NCI-H2196 (cell line): ENCODE measurements around the gene LOXHD1.

Source experiments
- DNase-seq: peaks from one replicate; lab custom pipeline; 2025; ENCODE audit not compliant: unreplicated experiment; lab: John Stamatoyannopoulos, UW

LOXHD1 gene

DNA sequence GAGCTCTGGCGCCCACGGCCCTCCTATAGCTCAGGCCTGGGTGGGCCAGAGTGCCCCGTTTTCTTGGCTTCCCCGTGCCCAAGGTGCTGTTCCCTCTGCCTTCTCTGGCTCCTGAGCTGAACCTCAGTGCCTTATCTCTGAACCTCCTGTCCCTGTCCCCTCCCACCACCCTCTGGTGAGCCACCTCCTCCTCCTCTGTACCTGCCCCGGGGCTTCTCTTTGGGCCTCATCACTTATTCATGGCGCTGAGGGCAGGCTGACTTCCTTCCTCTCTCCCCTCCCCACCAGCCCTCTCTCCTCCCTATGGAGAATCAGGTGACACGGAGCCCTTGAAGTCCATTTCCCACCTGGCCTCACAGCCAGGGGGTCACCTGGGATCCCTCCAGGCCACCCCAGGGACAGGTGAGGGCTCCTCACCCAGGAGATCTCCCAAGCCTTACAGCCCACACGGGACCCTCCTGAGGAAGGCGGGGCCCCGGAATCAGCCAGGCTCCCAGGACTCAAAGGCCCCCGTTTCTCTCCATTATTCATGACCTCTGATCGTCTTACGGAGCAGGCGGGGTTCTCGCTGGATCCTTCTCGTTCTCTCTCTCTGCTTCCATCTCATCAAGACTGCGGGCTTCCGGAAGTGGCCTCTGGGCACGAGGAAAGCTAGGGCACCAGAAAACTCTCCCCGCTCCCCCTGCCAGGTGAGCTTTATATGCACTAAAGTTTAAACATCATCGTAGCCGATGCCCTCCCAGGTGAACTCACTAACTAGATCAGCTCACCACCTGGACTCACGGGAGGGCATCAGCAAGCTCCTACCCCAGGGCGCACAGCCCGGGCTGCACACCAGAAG is at the start of gene LOXHD1:
TSS of gene LOXHD1 (minus strand) at position 106 of the 841 bp plus-strand sequence. CDS start 187 bp downstream, outside the sequence.
- DNase-seq, result no peak

- no peak for DNase-seq
Measured at GRCh38 chr18:46705521-46705920, 48.5 kb upstream of the LOXHD1 start.

- no peak for DNase-seq
Measured at GRCh38 chr18:46704816-46705215, 47.8 kb upstream of the LOXHD1 start.

DNA sequence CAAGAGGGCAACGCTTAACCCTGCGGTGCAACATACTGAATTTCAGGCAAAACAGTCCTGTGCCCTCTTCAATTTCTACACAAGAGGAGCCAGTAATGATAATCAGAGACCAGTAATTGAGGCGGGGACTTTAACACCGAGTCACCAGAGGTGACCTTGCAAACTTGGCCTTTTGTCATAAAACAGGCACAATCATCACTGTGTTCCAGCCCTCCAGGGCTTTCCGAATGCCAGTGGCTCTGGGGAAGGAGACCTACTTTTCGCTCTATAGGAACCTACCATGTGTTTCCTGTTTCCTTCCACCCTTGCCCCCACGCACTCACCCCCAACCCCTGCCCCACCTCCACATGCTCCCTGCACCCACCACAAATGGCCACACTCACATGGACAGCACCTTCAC is 47.2 kb upstream of the LOXHD1 start:
- no peak for DNase-seq

DNA sequence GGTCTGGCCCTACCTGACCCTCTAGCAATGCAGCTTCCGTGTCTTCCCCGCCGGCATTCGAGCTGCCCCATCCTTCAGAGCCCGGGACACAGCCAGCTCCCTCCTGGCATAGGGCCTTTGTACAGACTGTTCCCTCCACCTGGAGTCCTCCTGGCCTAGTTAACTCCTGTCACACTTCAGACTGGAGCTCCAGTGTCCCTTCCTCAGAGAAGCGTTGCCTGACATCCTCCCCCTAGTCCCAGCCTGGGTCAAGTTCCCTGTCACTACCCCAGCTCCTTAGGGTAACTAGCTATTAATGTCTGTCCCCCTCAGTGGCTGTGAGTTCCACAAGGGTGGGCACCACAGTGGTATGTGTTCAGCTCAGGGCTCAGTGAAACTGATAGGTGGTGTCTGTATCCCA is 45.5 kb upstream of the LOXHD1 start:
- DNase-seq, result no peak

DNA sequence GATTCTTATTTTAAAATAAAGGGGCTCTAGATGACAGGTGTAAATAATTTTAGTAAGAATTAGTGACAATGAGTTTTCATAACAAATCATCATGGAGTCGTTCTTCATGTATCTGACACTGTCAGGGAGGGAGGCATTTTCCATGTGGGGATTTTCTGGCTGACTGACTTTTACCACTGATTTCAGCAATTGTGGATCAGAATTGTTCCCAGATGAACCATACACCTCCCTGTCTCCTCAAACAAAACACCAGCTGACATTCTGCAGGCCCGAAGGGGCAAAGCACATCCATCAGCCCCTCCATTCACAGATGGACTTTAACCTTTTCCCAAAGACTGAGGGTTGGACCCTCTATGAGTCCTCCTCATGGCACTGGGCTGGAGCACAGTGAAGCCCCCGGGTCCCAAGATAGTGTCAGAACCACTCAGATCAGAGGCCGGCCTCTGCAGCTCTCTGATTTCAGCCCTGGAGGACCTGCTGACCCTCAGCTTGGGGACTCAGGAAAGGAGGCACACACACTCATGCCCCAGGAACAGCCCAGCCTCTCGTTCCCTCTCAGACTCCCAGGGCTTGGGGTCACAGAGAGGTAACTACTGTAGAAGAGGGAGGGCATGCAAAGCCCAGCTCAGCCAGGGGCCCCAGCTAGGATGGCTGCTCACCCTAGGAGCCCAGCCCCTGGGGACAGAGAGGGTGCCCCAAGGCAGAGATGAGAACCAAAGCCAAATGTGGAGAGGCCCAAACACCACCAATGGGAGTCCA is 43.2 kb upstream of the LOXHD1 start:
- no peak for DNase-seq

DNA sequence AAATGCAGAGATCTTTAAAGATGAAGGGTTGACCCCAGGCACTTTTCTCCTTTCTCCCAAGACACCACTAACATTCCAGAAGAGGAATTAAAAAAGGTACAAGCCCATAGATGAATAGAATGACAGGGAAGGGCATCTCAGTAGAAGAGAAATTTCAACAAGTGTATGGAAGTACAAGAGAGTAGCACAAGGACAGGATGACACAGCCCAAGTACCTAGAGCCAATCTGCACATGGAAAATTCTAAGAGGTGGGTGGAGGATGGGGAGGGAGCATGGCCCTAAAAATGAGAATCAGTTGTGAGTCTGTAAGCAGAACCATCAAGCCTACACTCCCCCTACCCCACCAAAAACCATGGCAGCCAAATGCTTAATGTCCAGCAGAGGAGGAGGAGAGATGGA is 39.7 kb upstream of the LOXHD1 start:
- no peak for DNase-seq

- no peak for DNase-seq
Measured at GRCh38 chr18:46696268-46696667, 39.2 kb upstream of the LOXHD1 start.

GRCh38 chr18:46693996-46694395 is 37.0 kb upstream of the LOXHD1 start:
- no peak for DNase-seq

- no peak for DNase-seq
Measured at GRCh38 chr18:46688853-46689525, 32.0 kb upstream of the LOXHD1 start.

GRCh38 chr18:46686186-46686585 is 29.2 kb upstream of the LOXHD1 start:
- DNase-seq, result no peak

- no peak for DNase-seq
Measured at GRCh38 chr18:46683252-46683651, 26.2 kb upstream of the LOXHD1 start.

DNA sequence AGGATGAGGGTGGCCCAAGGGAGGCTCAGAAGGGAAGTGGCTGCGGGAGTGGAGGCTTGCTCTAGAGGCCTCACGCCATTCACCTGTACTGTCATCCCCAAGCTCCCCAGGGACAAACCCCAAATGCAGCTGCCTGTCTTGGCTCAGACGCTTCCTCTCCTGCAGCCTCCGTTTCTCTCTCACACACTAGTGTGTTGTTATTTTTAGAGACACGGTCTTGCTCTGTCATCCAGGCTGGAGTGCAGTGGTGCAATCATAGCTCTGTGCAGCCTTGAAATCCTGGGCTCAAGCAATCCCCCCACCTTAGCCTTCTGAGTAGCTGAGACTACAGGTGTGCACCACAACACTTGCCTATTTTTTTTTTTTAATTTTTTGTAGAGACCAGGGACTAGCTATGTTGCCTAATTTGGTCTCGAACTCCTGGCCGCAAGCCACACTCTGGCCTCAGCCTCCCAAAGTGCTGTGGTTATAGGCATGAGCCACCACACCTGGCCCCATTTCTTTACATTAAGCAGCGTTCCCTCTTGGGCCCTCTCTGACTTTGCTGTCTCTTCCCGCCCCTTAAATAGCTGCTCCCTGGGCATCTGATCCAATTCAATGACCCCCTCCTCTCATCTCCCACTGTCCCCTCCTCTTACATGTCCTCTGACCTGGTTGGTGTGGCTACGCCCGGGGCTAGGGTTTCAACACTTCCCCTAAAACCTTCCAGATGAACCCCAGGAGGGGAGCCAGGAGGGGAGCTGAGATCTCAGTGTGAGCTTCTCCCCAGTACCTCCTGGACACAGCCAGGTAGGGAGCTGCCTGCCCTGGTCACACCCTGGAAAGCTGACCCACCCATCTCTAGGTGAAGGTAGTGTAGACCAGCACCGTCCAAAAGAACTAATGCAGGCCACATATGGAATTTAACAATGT is 24.0 kb upstream of the LOXHD1 start:
- no peak for DNase-seq

- no peak for DNase-seq
Measured at GRCh38 chr18:46679846-46680598, 23.0 kb upstream of the LOXHD1 start.

- no peak for DNase-seq
Measured at GRCh38 chr18:46678785-46679399, 21.9 kb upstream of the LOXHD1 start.

GRCh38 chr18:46678041-46678440 is 21.0 kb upstream of the LOXHD1 start:
- DNase-seq, result no peak

GRCh38 chr18:46677611-46678010 is 20.6 kb upstream of the LOXHD1 start:
- DNase-seq, result no peak

DNA sequence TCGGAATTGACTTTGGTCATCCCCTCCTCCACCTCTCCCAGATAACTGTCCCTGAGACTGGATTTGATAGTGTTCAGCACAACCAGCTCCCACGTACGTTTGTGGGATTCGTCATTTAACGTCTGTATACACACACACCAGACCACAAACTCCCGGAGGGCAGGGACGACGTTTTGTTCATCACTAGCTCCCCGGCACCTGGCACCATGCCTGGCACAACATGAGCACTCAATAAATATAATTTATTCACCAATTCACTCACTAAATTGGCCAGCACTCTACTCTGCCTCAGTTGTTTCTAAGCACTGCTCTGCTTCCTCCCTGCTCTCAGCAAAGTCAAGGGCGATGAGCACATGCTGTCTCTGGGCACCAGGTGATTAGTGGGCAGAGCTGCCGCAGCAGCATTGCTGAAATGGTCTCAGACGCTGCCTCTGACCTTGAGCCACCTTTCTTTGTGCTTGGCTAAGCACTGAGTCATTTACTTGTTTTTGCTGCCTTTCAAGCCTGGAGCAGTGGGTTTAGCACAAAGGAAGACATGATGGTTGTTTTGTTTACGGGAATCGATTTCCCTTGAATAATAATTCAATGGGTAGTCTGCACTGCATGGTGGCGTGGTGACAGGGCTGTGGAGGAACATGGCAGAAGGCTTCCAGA is 19.3 kb upstream of the LOXHD1 start:
- no peak for DNase-seq

GRCh38 chr18:46675112-46675511 is 18.1 kb upstream of the LOXHD1 start:
- DNase-seq, result no peak
